HEK293 (cell line): ENCODE measurements around the gene CYP24A1.

Experiments used
- CTCF ChIA-PET: fragments of 350-600 bp; formaldehyde crosslinking; extraction: SDS; loops from one replicate; lab custom pipeline; 2021; ENCODE audit warnings: antibody characterized with exemption; lab: Yijun Ruan, JAX
- POLR2A ChIA-PET: fragments of 300-600 bp; formaldehyde crosslinking; extraction: SDS; loops from one replicate; lab custom pipeline; 2020; ENCODE audit warnings: antibody characterized with exemption, inconsistent platforms; lab: Yijun Ruan, JAX
- H3K27ac ChIP-seq: fragments of 200-500 bp; sonication (Bioruptor generic); 2 replicates; pipeline ENCODE4 v1.5.1; 2014; ENCODE audit warnings: low read depth, low read length, control low read depth, inconsistent platforms; ENCODE audit errors: extremely low read depth
- H3K36me3 ChIP-seq, 2 experiments: fragments of 200-500 bp in 1 of 2; sonication (Bioruptor generic) in 1 of 2; 1 replicate in 1 of 2; 2 replicates in 1 of 2; pipeline ENCODE4 v1.5.1; 2014 to 2017; ENCODE audit warnings: inconsistent platforms in 2 of 2, low read length in 2 of 2; ENCODE audit not compliant: control insufficient read depth in 2 of 2, insufficient read depth in 1 of 2
- H3K4me1 ChIP-seq: fragments of 200-500 bp; sonication (Bioruptor generic); 2 replicates; pipeline ENCODE4 v1.5.1; 2014; ENCODE audit warnings: mild to moderate bottlenecking, low read length, inconsistent platforms; ENCODE audit not compliant: control insufficient read depth, insufficient read depth
- H3K4me3 ChIP-seq: 2 replicates; pipeline ENCODE4 v1.5.1; 2011; ENCODE audit warnings: low read depth, mild to moderate bottlenecking, control low read depth, low read length, moderate library complexity
- H3K9me3 ChIP-seq: fragments of 200-500 bp; sonication (Bioruptor generic); 2 replicates; pipeline ENCODE4 v1.5.1; 2014; ENCODE audit warnings: low read depth, low read length, inconsistent platforms; ENCODE audit not compliant: control insufficient read depth, insufficient read depth
- GFI1B ChIP-seq: fragments of 450-650 bp; formaldehyde crosslinking; IDR thresholded peaks from 2 replicates; pipeline ENCODE4 v1.5.1; 2016; ENCODE audit warnings: missing biosample characterization, missing genetic modification characterization
- OSR2 ChIP-seq: fragments of 450-650 bp; formaldehyde crosslinking; IDR thresholded peaks from 2 replicates; pipeline ENCODE4 v1.5.1; 2016; ENCODE audit warnings: missing biosample characterization, missing genetic modification characterization
- PRDM1 ChIP-seq: fragments of 450-650 bp; formaldehyde crosslinking; IDR thresholded peaks from 2 replicates; pipeline ENCODE4; 2016; ENCODE audit warnings: missing biosample characterization, missing genetic modification characterization
- SP7 ChIP-seq: fragments of 450-650 bp; formaldehyde crosslinking; IDR thresholded peaks from 2 replicates; pipeline ENCODE4 v1.5.1; 2016; ENCODE audit warnings: missing biosample characterization, missing genetic modification characterization
- TRIM28 ChIP-seq: IDR thresholded peaks from 2 replicates; pipeline ENCODE4 v1.6.1; 2011; ENCODE audit warnings: low read length, control low read depth, borderline replicate concordance
- ZBTB17 ChIP-seq: fragments of 450-650 bp; formaldehyde crosslinking; IDR thresholded peaks from 2 replicates; pipeline ENCODE4 v1.5.1; 2016; ENCODE audit warnings: missing biosample characterization, missing genetic modification characterization
- ZFHX2 ChIP-seq: fragments of 450-650 bp; formaldehyde crosslinking; conservative IDR thresholded peaks from 2 replicates; pipeline ENCODE4 v1.5.1; 2016; ENCODE audit warnings: missing biosample characterization, missing genetic modification characterization
- ZNF202 ChIP-seq: fragments of 450-650 bp; formaldehyde crosslinking; IDR thresholded peaks from 2 replicates; pipeline ENCODE4 v1.5.1; 2016; ENCODE audit warnings: missing biosample characterization, missing genetic modification characterization, borderline replicate concordance
- ZNF24 ChIP-seq: fragments of 450-650 bp; formaldehyde crosslinking; IDR thresholded peaks from 2 replicates; pipeline ENCODE4 v1.5.1; 2016; ENCODE audit warnings: missing biosample characterization, missing genetic modification characterization
- ZNF341 ChIP-seq: fragments of 450-650 bp; formaldehyde crosslinking; IDR thresholded peaks from 2 replicates; pipeline ENCODE4; 2016; ENCODE audit warnings: low read depth, missing biosample characterization, missing genetic modification characterization
- ZNF366 ChIP-seq: fragments of 450-650 bp; formaldehyde crosslinking; conservative IDR thresholded peaks from 2 replicates; pipeline ENCODE4 v1.5.1; 2016; ENCODE audit warnings: missing biosample characterization, missing genetic modification characterization
- ZNF394 ChIP-seq: fragments of 450-650 bp; formaldehyde crosslinking; IDR thresholded peaks from 2 replicates; pipeline ENCODE4 v1.5.1; 2016; ENCODE audit warnings: missing biosample characterization, missing genetic modification characterization, mild to moderate bottlenecking, moderate library complexity, borderline replicate concordance
- ZNF530 ChIP-seq: fragments of 450-650 bp; formaldehyde crosslinking; IDR thresholded peaks from 2 replicates; pipeline ENCODE4 v1.5.1; 2016; ENCODE audit warnings: low read depth, missing biosample characterization, missing genetic modification characterization
- ZNF600 ChIP-seq: fragments of 450-650 bp; formaldehyde crosslinking; IDR thresholded peaks from 2 replicates; pipeline ENCODE4 v1.5.1; 2016; ENCODE audit warnings: missing biosample characterization, missing genetic modification characterization
- ZNF707 ChIP-seq: fragments of 450-650 bp; formaldehyde crosslinking; IDR thresholded peaks from 2 replicates; pipeline ENCODE4 v1.5.1; 2016; ENCODE audit warnings: missing biosample characterization, missing genetic modification characterization
- ZSCAN30 ChIP-seq: fragments of 450-650 bp; IDR thresholded peaks from 2 replicates; pipeline ENCODE4 v1.5.1; 2018; ENCODE audit warnings: missing biosample characterization, mild to moderate bottlenecking, missing genetic modification characterization, moderate library complexity
- TF ChIP-seq, protein P1 (sequence below): fragments of 450-650 bp; formaldehyde crosslinking; IDR thresholded peaks from 2 replicates; pipeline ENCODE4 v1.5.1; 2016; ENCODE audit warnings: missing biosample characterization, missing genetic modification characterization
- TF ChIP-seq, protein P2 (sequence below): fragments of 450-650 bp; formaldehyde crosslinking; IDR thresholded peaks from 2 replicates; pipeline ENCODE4 v1.5.1; 2016; ENCODE audit warnings: missing biosample characterization, missing genetic modification characterization
- TF ChIP-seq, protein P3 (sequence below): fragments of 450-650 bp; formaldehyde crosslinking; IDR thresholded peaks from 2 replicates; pipeline ENCODE4 v1.5.0; 2017; ENCODE audit warnings: missing biosample characterization, missing genetic modification characterization, borderline replicate concordance
- TF ChIP-seq, protein P4 (sequence below): fragments of 450-650 bp; formaldehyde crosslinking; IDR thresholded peaks from 2 replicates; pipeline ENCODE4 v1.5.1; 2016; ENCODE audit warnings: missing biosample characterization, missing genetic modification characterization
- TF ChIP-seq, protein P5 (sequence below): fragments of 450-650 bp; formaldehyde crosslinking; IDR thresholded peaks from 2 replicates; pipeline ENCODE4 v1.5.1; 2016; ENCODE audit warnings: missing biosample characterization, missing genetic modification characterization
- TF ChIP-seq, protein P6 (sequence below): fragments of 450-650 bp; formaldehyde crosslinking; IDR thresholded peaks from 2 replicates; pipeline ENCODE4 v1.5.1; 2016; ENCODE audit warnings: missing biosample characterization, missing genetic modification characterization

The CYP24A1 gene

DNA sequence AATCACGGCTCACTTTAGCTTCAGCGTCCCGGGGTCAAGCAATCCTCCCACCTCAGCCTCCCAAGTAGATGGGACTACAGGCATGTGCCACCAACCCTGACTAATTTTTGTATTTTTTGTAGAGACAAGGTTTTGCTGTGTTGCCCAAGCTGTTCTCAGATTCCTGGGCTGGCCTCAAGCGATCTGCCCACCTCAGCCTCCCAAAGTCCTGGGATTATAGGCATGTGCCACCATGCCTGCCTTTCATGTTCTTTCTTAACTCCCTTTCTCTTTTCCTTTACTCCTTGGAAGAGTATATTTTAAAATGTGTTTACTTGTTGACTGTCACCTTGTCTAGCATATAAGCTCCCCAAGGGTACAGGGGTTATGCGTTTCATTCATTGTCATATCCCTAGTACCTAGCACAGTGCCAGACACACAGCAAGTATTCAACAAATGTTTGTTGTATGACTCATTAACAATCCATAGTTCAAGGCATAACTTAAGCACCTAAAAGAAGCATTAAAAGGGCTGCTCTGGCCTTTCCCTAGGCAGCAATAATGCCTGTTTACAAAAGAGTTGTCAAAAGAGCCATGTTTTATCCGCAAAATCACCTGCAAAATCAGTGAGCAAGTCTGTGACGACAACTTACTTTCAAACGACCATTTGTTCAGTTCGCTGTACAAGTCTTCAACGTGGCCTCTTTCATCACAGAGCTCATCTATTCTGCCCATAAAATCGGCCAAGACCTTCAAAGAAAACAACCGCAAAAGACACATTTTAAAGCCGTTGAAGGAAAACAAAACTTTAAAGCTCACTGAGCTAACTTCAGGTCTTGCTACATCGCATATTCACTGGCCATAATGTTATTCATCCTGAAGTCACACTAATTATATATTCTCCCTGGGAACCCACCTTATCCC, 4.6 kb downstream of the CYP24A1 start (continued):
- TF ChIP-seq, protein P1, sequence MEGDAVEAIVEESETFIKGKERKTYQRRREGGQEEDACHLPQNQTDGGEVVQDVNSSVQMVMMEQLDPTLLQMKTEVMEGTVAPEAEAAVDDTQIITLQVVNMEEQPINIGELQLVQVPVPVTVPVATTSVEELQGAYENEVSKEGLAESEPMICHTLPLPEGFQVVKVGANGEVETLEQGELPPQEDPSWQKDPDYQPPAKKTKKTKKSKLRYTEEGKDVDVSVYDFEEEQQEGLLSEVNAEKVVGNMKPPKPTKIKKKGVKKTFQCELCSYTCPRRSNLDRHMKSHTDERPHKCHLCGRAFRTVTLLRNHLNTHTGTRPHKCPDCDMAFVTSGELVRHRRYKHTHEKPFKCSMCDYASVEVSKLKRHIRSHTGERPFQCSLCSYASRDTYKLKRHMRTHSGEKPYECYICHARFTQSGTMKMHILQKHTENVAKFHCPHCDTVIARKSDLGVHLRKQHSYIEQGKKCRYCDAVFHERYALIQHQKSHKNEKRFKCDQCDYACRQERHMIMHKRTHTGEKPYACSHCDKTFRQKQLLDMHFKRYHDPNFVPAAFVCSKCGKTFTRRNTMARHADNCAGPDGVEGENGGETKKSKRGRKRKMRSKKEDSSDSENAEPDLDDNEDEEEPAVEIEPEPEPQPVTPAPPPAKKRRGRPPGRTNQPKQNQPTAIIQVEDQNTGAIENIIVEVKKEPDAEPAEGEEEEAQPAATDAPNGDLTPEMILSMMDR (tag by site-specific recombination): no peak
- TF ChIP-seq, protein P2, sequence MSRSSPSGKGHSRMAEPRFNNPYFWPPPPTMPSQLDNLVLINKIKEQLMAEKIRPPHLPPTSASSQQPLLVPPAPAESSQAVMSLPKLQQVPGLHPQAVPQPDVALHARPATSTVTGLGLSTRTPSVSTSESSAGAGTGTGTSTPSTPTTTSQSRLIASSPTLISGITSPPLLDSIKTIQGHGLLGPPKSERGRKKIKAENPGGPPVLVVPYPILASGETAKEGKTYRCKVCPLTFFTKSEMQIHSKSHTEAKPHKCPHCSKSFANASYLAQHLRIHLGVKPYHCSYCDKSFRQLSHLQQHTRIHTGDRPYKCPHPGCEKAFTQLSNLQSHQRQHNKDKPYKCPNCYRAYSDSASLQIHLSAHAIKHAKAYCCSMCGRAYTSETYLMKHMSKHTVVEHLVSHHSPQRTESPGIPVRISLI (tag by site-specific recombination): no peak
- TF ChIP-seq ZNF530 (tag by site-specific recombination) (no peak), ZNF202 (no peak)
- TF ChIP-seq, protein P3, sequence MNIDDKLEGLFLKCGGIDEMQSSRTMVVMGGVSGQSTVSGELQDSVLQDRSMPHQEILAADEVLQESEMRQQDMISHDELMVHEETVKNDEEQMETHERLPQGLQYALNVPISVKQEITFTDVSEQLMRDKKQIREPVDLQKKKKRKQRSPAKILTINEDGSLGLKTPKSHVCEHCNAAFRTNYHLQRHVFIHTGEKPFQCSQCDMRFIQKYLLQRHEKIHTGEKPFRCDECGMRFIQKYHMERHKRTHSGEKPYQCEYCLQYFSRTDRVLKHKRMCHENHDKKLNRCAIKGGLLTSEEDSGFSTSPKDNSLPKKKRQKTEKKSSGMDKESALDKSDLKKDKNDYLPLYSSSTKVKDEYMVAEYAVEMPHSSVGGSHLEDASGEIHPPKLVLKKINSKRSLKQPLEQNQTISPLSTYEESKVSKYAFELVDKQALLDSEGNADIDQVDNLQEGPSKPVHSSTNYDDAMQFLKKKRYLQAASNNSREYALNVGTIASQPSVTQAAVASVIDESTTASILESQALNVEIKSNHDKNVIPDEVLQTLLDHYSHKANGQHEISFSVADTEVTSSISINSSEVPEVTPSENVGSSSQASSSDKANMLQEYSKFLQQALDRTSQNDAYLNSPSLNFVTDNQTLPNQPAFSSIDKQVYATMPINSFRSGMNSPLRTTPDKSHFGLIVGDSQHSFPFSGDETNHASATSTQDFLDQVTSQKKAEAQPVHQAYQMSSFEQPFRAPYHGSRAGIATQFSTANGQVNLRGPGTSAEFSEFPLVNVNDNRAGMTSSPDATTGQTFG (tag by site-specific recombination): no peak
- TF ChIP-seq, protein P4, sequence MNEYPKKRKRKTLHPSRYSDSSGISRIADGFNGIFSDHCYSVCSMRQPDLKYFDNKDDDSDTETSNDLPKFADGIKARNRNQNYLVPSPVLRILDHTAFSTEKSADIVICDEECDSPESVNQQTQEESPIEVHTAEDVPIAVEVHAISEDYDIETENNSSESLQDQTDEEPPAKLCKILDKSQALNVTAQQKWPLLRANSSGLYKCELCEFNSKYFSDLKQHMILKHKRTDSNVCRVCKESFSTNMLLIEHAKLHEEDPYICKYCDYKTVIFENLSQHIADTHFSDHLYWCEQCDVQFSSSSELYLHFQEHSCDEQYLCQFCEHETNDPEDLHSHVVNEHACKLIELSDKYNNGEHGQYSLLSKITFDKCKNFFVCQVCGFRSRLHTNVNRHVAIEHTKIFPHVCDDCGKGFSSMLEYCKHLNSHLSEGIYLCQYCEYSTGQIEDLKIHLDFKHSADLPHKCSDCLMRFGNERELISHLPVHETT (tag by site-specific recombination): no peak
- TF ChIP-seq, protein P5, sequence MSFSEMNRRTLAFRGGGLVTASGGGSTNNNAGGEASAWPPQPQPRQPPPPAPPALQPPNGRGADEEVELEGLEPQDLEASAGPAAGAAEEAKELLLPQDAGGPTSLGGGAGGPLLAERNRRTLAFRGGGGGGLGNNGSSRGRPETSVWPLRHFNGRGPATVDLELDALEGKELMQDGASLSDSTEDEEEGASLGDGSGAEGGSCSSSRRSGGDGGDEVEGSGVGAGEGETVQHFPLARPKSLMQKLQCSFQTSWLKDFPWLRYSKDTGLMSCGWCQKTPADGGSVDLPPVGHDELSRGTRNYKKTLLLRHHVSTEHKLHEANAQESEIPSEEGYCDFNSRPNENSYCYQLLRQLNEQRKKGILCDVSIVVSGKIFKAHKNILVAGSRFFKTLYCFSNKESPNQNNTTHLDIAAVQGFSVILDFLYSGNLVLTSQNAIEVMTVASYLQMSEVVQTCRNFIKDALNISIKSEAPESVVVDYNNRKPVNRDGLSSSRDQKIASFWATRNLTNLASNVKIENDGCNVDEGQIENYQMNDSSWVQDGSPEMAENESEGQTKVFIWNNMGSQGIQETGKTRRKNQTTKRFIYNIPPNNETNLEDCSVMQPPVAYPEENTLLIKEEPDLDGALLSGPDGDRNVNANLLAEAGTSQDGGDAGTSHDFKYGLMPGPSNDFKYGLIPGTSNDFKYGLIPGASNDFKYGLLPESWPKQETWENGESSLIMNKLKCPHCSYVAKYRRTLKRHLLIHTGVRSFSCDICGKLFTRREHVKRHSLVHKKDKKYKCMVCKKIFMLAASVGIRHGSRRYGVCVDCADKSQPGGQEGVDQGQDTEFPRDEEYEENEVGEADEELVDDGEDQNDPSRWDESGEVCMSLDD (tag by site-specific recombination): no peak

DNA sequence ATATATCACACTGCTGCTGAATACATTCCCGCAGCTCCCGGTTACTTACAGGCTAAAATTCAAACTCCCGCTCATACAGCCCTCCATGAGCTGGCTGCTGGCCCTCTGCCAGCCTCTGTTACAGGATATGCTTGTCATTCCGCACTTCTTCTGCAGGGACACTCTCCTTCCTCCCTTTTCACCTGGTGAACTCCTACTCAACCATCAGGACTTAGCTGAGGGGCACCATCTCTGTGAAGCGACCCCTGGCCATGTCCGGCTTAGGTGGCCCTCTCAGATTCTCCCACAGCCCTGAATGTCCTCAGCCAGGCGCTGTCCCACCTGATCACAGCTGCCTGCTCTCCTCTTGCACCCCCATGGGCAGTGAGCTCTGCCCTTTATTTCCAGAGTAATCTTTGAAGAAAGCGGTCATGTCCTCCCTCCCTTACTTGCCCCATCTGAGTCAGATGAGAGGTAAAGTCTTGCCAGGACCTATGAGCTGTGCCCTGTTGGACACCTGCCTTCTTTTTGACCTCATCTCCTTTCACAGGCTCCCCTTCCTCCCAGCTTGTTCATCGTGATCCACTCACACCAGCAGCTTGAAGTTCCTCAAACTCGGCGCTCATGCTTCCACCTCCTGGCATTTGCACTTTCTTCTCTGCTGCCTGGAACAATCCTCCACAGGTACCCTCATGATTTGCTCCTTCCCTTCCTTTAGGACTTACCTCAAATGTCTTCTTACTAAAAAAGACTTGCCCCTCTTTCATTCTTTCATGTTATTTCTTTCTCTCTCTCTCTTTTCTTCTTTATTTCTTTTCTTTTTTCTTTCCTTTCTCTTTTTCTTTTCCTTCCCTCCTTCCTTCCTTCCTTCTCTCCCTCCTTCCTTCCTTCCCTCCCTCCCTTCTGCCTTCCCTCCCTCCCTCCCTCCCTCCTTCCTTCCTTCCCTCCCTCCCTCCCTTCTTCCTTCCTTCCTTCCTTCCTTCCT, 5.6 kb downstream of the CYP24A1 start:
- H3K36me3 ChIP-seq: no peaks in the 10 kb centered on the region
- H3K4me1 ChIP-seq: peaks cover 17% of the 10 kb centered on the region
- H3K27ac ChIP-seq: no peak overlapping the region
- ChIA-PET CTCF (interaction anchor here (1.3 to 2.2 kb wide), 3 partner anchors 31 to 71 kb away, joined by 3 to 5 read pairs (median 5); no protein-coding TSS in a partner anchor), POLR2A (no interaction called here)
- H3K4me3 ChIP-seq: no peak overlapping the region
- no peaks in the 10 kb centered on the region for H3K9me3 ChIP-seq
- no peak for TF ChIP-seq ZNF530 (tag by site-specific recombination)
- peak; percentile 65 for TF ChIP-seq ZNF366
- no peak for TF ChIP-seq ZNF707 (tag by site-specific recombination)
- TF ChIP-seq OSR2: peak; percentile 80
- no peak for TF ChIP-seq GFI1B (tag by site-specific recombination)
- TF ChIP-seq ZSCAN30 (tag by site-specific recombination): no peak
- TF ChIP-seq ZBTB17 (tag by site-specific recombination): peak; percentile 60; the same call in 1 of the 2 replicates
- TF ChIP-seq, protein P6, sequence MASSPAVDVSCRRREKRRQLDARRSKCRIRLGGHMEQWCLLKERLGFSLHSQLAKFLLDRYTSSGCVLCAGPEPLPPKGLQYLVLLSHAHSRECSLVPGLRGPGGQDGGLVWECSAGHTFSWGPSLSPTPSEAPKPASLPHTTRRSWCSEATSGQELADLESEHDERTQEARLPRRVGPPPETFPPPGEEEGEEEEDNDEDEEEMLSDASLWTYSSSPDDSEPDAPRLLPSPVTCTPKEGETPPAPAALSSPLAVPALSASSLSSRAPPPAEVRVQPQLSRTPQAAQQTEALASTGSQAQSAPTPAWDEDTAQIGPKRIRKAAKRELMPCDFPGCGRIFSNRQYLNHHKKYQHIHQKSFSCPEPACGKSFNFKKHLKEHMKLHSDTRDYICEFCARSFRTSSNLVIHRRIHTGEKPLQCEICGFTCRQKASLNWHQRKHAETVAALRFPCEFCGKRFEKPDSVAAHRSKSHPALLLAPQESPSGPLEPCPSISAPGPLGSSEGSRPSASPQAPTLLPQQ (tag by site-specific recombination): no peak
- no peak for TF ChIP-seq ZNF24 (tag by site-specific recombination)
- peak; percentile 47 for TF ChIP-seq ZNF600
- no peak for TF ChIP-seq ZFHX2 (tag by site-specific recombination)
- TF ChIP-seq SP7 (tag by site-specific recombination): peak; percentile 55; the same call in 1 of the 2 replicates
- no peak for TF ChIP-seq TRIM28
- 0 out of 2 replicates have a peak, but pooled peaks have one; percentile 26 for TF ChIP-seq PRDM1
- TF ChIP-seq ZNF341 (tag by site-specific recombination): 0 out of 2 replicates have a peak, but pooled peaks have one; percentile 33
- no peak for TF ChIP-seq ZNF394 (tag by site-specific recombination)
